Testis (tissue), 2 donors: Measurements from ENCODE around the gene TCF20.

Experiments
- POLR2A ChIP-seq: fragments of 450-650 bp; IDR thresholded peaks from one replicate; pipeline ENCODE4 v1.6.1; 2017; ENCODE audit warnings: antibody characterized with exemption, mild to moderate bottlenecking, moderate library complexity
- TF ChIP-seq, protein P1 (sequence below), 3 experiments: fragments of 450-650 bp in 2 of 3; fragments of 200-600 bp in 1 of 3; sonication (generic) in 1 of 3; IDR thresholded peaks; one replicate each; pipeline ENCODE4 v1.5.1; 2016 to 2019; ENCODE audit warnings: antibody characterized with exemption in 3 of 3, mild to moderate bottlenecking in 2 of 3, moderate library complexity in 1 of 3

DNA sequence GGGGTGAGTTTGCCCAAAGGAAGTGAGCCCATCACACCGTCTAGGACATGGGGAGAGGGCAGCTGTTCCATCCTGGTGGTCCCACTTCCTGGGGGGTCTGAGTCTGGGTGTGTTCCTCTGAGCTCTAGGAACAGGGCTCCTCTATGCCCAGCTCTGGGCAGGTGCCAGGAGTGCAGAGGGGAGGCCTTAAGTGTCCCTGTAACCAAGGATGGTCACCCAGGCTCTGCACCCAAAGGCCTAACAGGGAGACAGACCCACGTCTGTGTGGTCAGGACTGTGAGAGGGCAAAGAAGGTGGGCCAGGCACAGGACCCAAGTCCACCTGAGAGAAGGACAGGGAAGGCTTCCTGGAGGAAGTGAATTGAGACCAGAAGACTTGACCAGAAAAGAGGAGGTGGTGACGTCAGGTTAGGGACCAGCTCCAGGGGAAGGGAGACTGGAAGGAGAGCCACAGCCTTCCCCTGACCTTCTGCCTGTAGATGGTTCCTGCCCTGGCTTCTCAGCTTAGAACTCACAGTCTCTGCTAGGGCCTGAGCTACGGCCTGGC lies 11.3 kb upstream of the TCF20 start:
- TF ChIP-seq, protein P1, sequence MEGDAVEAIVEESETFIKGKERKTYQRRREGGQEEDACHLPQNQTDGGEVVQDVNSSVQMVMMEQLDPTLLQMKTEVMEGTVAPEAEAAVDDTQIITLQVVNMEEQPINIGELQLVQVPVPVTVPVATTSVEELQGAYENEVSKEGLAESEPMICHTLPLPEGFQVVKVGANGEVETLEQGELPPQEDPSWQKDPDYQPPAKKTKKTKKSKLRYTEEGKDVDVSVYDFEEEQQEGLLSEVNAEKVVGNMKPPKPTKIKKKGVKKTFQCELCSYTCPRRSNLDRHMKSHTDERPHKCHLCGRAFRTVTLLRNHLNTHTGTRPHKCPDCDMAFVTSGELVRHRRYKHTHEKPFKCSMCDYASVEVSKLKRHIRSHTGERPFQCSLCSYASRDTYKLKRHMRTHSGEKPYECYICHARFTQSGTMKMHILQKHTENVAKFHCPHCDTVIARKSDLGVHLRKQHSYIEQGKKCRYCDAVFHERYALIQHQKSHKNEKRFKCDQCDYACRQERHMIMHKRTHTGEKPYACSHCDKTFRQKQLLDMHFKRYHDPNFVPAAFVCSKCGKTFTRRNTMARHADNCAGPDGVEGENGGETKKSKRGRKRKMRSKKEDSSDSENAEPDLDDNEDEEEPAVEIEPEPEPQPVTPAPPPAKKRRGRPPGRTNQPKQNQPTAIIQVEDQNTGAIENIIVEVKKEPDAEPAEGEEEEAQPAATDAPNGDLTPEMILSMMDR (IDR thresholded peaks at IDR 0.05): no peak
- TF ChIP-seq POLR2A: no peak
